ENCODE measurements around the gene NXN. TPM values are rescaled to one million over a fixed set of nuclear protein-coding genes. Genes with fewer than 3 reads are reported as not detected.

The NXN gene
- total RNA-seq, 1 experiment from 2014 or later, result 126 TPM

GRCh38 chr17:1011760-1012735 lies 32.5 kb upstream of the NXN start:
- in situ Hi-C loops (cut with HindIII; ENCODE audit: low pct_unique_long_range_greater_than_20kb, low sequenced_read_pairs), result no loop called here
- CTCF ChIA-PET, result no interaction called here
- no TSS peak for BruUV-seq (replicated peaks)

GRCh38 chr17:1011138-1011537 lies 31.6 kb upstream of the NXN start:
- ChIA-PET CTCF (no interaction called here), POLR2A (no interaction called here)
- Histone ChIP-seq H3K4me1 (ENCODE audit: control insufficient read depth, insufficient read depth, low read length) (no peaks in the 10 kb centered on the region; the same call in 1 of the 2 replicates), H3K27me3 (ENCODE audit: control insufficient read depth, insufficient read depth, low read length) (no peaks in the 10 kb centered on the region), H3K4me3 (ENCODE audit: low read depth in 2 of 2, low read length in 2 of 2) (no peak overlapping the region), H3K27ac (ENCODE audit: low read length) (no peak overlapping the region), H3K9me3 (ENCODE audit: control insufficient read depth, insufficient read depth, low read depth, low read length) (no peaks in the 10 kb centered on the region), H3K36me3 (ENCODE audit: control insufficient read depth, insufficient read depth, low read length) (no peaks in the 10 kb centered on the region)
- in situ Hi-C loops (cut with HindIII; ENCODE audit: low pct_unique_long_range_greater_than_20kb, low sequenced_read_pairs), result no loop called here
- DNase-seq (ENCODE audit: low read depth, low spot score) (no peak), ATAC-seq (no peak)
- TF ChIP-seq CTCF (IDR thresholded peaks at IDR 0.05) (no peak), REST (IDR thresholded peaks at IDR 0.05; ENCODE audit: insufficient read depth in 1 of 2, low read depth in 2 of 2, low read length in 1 of 2) (no peak), POLR2AphosphoS5 (IDR thresholded peaks at IDR 0.05; ENCODE audit: low read depth, low read length) (no peak)
- intact Hi-C loops (cut with micrococcal nuclease; ENCODE audit: unreplicated experiment), result no loop called here
- no TSS peak for BruUV-seq (replicated peaks)

More at GRCh38 chr17:1011760-1012735, 32.5 kb upstream of the NXN start:
- POLR2A ChIA-PET, result no interaction called here
- TF ChIP-seq REST (IDR thresholded peaks at IDR 0.05; ENCODE audit: insufficient read depth in 1 of 2, low read depth in 2 of 2, low read length in 1 of 2) (no peak), TCF7L2 (IDR thresholded peaks at IDR 0.05; ENCODE audit: low read depth, low read length) (no peak), SIN3A (IDR thresholded peaks at IDR 0.05; ENCODE audit: borderline replicate concordance, insufficient read depth, low read depth, low read length) (no peak), CTCF (IDR thresholded peaks at IDR 0.05) (no peak), POLR2AphosphoS5 (IDR thresholded peaks at IDR 0.05; ENCODE audit: low read depth, low read length) (no peak)
- Histone ChIP-seq H3K9me3 (ENCODE audit: control insufficient read depth, insufficient read depth, low read depth, low read length) (no peaks in the 10 kb centered on the region), H3K36me3 (ENCODE audit: control insufficient read depth, insufficient read depth, low read length) (no peaks in the 10 kb centered on the region), H3K4me3 (ENCODE audit: low read depth in 2 of 2, low read length in 2 of 2) (no peak overlapping the region), H3K4me1 (ENCODE audit: control insufficient read depth, insufficient read depth, low read length) (no peaks in the 10 kb centered on the region), H3K27me3 (ENCODE audit: control insufficient read depth, insufficient read depth, low read length) (no peaks in the 10 kb centered on the region), H3K27ac (ENCODE audit: low read length) (no peak overlapping the region)
- intact Hi-C loops (cut with micrococcal nuclease; ENCODE audit: unreplicated experiment), result no loop called here
- no peak for DNase-seq (ENCODE audit: low read depth, low spot score)
- ATAC-seq, result no peak

Data from Panc1 (cell line).